ENCODE results near the gene NRM.
"Not testable (repeated sequence)": the region's sequence is repeated elsewhere in the genome, so short reads cannot be mapped to it uniquely, and the experiment has no call there.

The NRM gene, protein sequence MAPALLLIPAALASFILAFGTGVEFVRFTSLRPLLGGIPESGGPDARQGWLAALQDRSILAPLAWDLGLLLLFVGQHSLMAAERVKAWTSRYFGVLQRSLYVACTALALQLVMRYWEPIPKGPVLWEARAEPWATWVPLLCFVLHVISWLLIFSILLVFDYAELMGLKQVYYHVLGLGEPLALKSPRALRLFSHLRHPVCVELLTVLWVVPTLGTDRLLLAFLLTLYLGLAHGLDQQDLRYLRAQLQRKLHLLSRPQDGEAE

DNA sequence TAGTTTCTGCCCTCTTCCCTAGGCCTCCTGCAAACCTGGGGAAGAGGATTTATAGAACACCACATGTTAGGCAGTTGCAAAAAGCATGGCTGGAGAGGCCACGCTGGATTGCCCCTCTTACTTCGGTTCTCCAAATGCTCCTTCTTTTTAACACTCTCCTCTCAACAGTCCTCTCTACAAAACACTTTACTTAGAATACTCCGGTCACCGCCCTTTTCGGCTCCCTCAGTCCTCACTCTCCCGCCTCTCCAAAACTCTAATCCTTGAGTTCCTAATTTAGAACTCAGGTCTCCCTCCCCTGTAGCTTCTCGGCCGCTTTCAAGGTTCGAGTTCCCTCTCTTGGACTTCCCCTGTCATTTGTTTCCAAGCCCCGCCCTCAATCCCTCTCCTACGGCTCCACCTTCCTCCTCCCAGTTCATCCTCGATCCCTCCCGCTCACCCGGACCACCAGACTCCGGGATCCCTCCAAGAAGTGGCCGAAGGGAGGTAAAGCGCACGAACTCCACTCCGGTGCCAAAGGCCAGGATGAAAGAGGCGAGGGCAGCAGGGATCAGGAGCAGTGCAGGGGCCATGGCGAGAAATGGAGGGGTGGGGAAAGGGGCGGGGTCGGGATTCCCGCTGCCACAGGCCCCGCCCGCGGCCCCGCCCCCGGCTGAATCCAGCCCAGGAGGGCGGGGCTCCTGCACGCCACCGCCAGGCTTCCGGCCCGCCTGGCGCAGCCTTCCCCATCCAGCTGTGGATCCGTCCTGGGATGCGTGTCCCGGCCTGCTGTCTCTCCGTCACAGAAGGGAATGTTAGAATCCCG, at the start of gene NRM:
NRM (minus strand) TSS at position 582 of the 805 bp plus-strand sequence; CDS start at position 572, 10 bp downstream.
- peak; percentile 66 for DNase-seq

DNA sequence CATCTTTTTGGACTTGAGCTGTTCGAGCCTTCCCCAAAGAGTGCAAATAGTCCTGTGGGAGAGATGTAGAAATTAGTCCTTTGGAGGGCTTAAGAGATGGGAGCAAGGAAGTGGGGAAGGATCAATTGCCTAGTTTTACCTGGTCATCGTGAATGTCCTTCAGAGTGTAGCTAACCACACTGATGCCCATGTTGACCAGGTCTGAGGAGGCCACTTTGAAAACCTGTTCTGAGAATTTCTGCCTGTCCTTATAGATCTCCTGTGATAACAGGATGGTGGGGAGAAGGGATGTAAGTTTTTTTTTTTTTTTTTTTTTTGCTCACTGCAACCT, 49.7 kb upstream of the NRM start:
- no peak for DNase-seq

DNA sequence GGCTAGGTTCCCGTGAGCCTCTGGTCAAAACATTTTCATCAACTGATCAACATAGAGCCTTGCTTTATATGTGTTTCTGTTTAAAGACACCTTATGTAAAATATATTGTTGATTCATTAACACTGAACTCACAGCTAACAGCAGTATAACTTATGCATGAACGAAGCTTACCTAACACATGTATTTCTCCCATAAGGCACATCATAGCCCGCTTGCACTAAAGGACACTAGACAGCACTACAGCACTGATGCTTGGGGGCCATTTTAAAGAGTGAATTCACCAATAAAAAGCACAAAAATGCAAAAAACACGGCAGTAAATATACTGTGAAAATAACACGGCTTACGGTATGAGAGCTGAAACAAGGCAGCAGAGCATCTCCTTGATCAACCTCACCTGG, 47.7 kb upstream of the NRM start:
- DNase-seq, result no peak

DNA sequence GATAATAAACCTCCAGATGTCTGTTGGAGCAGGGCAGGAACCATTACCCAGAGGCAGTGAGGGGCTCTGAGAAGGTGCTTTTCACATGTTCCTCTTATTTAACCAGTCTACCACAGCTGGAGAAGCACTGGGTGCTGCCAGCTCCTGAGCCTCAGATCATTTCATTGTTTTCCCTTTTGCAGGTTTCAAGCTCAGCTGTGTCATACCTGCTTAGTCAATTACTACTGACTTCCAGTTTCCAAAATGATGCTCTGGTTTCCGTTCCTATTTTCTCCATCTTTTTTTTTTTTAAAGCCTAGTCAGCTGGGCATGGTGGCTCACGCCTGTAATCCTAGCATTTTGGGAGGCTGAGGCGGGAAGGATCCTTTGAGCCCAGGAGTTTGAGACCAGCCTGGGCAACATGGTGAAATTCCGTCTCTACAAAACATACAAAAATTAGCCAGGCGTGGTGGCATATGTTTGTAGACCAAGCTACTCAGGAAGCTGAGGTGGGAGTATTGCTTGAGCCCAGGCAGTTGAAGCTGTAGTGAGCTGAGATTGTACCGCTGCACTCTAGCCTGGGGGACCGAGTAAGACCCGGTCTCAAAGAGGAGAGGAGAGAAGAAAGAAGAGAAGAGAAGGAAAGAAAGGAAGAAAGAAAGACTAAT, 45.0 kb upstream of the NRM start:
- peak; percentile 54 for DNase-seq

DNA sequence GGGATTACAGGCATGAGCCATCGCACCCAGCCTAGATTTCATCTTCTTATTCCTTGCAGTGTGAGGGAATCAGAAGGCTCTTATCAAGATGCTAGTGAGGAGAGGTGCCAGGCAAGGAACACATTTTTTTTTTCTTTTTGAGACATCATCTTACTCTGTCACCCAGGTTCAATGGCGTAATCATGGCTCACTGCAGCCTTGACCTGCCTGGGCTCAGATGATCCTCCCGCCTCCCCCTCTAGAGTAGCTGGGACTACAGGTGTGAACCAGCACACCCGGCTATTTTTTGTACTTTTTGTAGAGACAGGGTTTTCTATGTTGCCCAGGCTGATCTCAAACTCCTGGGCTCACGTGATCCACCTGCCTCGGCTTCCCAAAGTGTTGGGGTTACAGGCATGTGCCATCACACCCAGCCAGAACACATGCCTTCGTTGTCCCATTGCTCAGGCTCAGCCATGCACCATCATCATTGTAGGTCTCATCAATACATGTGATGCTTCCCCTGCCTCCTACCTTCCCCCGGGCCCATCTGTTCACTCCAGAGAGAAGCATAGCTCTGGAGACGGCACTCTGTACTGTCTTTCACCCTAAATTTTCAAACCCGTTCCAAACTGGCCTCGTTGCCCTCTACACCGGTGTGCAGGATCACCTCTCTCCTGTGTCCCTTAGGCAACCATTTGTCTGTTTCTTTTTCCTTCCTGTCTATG, 41.6 kb upstream of the NRM start:
- no peak for DNase-seq

DNA sequence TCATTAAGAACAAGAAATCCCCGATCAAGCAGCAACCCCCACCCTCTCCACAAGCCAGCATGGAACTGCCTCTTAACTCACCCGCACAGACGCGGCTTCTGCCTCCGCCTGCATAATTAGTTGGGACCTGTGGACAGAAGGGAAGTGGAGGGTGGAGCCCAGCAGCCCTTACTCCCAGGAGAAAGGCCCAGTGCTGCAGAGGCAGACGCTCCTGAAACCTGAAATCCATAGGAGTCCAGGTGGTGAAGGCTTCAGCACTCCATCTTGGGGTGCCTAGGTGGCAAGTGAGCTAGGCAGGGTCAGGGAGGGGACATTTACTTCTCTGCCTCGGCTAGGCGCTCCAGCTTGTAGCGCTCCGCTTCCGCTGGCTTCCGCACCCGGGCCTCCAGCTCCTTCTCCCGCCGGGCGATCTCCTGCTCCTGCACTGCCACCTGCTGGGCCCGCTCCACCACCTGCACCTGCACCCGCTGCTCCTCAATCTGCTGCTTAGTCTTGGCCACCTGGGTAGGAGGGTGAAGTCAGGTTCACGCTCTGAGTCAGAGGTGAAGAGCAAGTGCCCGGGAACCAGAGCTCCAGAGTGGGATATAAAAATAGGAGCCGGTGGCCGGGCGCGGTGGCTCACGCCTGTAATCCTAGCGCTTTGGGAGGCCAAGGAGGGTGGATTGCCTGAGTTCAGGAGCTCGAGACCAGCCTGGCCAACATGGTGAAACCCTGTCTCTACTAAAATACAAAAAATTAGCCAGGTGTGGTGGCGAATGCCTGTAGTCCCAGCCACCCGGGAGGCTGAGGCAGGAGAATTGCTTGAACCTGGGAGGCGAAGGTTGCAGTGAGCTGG, 40.0 kb upstream of the NRM start:
- peak; percentile 91 for DNase-seq

DNA sequence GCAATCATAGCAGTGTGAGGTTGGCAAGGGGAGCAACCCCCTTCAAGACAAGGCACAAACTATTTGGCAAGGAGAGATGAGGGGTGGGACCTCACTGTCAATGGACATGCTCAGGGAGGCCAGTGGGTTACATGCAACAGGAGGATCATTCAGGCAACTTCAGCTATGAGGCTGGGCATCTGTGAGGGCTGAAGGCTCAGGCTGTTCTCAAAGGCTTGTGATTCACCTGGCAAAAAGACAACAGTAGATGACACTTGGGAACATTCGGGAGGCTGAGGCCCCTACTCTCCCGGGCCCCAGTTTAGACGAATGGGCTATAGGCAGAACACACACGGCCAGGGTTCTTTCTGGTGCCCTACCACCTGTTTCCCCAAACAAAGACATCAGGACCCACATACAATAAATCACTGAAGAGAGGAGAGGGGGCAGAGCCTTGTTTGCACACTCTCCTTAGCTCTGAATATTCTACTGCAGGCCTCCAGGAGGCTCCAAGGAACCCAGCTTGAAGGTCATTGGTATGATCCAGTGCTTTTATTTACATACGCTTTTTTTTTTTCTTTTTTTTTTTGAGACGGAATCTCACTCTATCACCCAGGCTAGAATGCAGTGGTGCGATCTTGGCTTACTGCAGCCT, 37.3 kb upstream of the NRM start:
- no peak for DNase-seq

DNA sequence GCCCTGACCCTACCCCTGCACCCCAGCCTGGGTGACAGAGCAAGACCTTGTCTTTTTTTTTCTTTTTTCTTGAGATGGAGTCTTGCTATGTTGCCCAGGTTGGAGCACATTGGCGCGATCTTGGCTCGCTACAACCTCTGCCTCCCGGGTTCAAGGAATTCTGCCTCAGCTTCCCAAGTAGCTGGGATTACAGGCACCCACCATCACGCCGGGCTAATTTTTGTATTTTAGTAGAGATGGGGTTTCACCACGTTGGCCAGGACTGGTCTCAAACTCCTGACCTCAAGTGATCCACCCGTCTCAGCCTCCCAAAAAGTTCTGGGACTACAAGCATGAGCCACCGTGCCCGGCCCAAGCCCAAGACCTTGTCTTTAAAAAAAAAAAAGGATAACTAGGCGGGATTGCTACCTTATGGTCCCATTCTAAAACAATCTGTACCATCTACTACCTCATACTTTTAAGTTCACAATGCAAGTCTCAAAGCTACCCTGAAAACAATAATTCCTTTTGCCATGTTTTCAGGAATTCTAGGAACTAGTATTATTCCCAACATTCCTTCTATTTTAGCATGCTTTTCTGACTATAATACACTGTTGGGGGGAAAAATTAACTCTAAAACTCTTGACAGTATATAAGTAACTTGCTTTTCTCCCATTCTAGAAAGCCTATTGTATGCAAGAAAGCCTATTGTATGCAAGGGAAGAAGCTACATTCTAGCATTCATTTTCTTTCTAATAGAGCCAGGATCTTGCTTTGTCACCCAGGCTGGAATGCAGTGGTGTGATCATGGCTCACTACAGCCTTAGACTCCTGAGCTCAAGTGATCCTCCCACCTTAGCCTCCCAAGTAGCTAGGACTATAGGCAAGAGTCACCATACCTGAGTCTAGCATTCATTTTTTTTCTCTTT, 36.0 kb upstream of the NRM start:
- DNase-seq, result no peak

DNA sequence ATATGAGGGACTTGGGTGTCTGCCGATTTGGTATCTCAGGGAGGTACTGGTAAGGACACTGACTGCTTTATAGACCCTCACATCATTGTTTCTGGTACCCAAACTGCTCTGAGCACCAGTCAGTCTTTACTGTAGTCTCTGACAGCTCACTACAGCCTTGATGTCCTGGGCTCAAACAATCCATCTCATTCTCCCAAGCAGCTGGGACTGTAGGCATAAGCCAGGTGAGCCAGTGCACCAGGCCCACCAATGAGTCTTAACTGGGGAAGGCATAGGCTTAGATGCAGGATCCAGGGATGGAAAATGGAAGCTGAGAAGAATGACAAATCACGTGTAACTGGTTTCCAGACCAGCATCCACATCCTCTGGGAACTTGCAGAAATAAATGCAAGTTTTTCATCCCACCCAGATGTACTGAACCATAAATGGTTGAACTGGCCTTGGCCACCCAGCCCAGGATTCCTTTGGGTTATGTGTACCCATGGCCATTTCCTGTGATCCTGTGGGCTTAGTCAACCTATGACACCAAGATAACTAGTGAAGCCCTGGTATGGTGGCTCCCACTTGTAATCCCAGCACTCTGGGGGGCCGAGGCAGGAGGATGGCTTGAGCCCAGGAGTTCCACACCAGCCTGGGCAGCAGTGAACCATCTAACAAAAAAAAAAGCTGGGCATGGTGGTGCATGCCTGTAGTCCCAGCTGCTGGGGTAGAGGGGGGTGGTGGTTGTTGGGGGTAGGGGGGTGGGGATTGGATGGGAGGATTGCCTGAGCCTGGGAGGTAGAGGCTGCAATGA, 35.1 kb upstream of the NRM start:
- DNase-seq, result no peak

DNA sequence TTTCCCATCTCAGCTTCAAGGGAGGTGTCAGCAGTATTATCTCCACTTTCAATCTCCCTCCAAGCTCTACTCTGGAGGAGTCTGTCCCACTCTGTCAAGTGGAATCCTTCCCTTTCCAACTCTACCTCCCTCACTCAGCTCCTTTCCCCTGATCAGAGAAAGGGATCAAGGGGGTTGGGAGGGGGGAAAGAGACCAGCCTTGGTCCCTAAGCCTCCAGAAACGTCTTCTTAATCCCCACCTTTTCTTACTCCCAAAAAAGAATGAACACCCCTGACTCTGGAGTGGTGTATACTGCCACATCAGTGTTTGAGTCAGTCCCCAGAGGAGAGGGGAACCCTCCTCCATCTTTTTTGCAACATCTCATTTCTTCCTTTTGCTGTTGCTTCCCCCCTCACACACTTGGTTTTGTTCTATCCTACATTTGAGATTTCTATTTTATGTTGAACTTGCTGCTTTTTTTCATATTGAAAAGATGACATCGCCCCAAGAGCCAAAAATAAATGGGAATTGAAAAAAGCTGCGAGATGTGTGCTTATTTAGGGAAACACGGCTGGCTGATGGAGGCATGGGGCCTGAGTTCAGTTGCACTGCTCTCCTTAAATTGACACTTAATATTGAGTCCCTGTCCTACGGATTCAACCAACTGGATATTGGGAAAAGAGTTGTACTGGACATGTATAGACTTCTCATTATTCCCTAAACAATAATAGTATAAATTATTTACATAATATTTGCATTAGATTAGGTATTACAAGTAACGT, 34.3 kb upstream of the NRM start:
- DNase-seq, result no peak

DNA sequence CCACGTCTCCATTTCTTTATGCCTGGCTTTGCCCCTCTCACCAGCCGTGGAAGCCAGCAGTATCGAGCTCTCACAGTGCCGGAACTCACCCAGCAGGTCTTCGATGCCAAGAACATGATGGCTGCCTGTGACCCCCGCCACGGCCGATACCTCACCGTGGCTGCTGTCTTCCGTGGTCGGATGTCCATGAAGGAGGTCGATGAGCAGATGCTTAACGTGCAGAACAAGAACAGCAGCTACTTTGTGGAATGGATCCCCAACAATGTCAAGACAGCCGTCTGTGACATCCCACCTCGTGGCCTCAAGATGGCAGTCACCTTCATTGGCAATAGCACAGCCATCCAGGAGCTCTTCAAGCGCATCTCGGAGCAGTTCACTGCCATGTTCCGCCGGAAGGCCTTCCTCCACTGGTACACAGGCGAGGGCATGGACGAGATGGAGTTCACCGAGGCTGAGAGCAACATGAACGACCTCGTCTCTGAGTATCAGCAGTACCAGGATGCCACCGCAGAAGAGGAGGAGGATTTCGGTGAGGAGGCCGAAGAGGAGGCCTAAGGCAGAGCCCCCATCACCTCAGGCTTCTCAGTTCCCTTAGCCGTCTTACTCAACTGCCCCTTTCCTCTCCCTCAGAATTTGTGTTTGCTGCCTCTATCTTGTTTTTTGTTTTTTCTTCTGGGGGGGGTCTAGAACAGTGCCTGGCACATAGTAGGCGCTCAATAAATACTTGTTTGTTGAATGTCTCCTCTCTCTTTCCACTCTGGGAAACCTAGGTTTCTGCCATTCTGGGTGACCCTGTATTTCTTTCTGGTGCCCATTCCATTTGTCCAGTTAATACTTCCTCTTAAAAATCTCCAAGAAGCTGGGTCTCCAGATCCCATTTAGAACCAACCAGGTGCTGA, 33.3 kb upstream of the NRM start:
- not testable (repeated sequence) for DNase-seq

DNA sequence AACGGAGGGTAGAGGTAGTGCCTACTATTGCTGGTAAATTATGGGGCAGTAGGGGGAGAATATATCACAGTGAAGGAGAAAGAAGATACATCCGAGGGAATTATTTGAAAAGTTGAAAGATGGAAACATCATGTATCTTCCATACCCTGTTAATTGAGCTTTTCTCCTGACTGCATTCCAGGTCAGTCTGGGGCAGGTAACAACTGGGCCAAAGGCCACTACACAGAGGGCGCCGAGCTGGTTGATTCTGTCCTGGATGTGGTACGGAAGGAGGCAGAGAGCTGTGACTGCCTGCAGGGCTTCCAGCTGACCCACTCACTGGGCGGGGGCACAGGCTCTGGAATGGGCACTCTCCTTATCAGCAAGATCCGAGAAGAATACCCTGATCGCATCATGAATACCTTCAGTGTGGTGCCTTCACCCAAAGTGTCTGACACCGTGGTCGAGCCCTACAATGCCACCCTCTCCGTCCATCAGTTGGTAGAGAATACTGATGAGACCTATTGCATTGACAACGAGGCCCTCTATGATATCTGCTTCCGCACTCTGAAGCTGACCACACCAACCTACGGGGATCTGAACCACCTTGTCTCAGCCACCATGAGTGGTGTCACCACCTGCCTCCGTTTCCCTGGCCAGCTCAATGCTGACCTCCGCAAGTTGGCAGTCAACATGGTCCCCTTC, 32.5 kb upstream of the NRM start:
- DNase-seq, result not testable (repeated sequence)

DNA sequence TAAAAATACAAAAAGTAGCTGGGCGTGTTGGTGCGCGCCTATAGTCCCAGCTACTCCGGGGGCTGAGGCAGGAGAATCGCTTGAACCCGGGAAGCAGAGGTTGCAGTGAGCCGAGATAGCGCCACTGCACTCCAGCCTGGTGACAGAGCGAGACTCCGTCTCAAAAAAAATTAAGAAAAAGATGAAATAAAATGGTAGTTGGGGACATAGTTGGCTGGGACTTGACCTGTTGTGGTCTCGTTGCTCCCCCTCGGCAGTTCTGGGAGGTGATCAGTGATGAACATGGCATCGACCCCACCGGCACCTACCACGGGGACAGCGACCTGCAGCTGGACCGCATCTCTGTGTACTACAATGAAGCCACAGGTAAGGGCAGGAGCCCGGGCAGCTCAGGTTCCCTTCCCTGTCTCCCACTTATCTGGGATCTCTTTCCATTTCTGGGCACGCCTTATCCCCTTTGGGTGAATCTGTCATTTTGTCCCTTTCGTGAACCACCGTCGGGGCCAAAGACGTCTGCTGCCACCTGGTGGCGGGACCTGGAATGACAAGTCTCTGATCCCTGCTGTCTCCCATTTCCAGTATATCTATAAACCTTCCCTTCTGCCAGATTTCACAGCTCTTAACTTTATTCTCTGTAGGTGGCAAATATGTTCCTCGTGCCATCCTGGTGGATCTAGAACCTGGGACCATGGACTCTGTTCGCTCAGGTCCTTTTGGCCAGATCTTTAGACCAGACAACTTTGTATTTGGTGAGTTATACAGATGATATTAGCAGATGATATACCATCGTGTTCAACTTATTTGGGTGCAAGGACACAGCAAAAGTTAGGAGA, 31.7 kb upstream of the NRM start:
- DNase-seq, result peak; percentile 81

DNA sequence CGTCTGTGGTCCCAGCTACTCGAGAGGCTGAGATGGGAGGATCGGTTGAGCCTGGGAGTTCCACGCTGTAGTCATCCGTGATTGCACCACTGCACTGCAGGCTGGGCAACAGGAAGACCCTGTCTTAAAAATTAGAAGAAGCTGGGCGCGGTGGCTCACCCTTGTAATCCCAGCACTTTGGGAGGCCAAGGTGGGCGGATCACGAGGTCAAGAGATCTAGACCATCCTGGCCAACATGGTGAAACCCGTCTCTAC, 31.2 kb upstream of the NRM start:
- not testable (repeated sequence) for DNase-seq

DNA sequence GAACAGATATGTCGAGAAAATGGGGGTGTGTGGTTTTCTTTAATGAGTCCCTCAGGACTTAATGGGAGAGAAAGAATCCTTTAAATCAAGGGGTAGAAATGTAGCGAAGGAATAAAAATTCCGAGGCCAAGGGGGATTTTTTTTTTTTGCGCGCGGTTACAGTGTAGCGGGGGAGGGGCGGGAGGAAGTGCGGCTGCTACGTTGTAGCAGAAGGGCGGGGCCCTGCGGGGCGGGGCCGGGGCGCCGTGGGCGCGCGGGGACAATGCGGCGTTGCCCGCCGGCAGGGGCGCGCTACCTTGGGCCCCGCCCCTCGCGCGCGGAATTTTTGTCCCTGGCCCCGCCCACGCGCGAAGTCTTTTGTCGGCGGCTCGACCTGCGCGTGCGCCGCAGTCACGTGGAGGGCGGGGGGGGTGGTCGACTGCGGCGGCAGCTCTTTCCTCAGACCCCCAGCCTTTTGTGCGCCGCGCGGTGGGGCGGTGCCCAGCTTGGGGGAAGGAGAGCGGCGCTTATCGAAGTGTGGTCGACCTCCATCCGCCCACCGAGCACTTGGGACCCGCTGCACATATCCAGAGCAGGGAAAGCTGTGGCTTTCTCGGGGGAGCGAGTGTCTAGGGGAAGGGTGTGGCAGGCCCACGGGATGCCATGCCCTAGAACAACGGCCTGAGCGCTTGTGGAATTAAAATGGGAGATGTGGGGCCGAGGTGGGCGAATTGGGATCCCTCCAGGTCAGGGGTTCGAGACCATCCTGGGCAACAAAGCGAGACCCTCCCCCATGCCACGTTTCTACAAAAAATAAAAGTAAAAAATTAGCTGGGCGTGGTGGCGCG, 30.6 kb upstream of the NRM start:
- peak; percentile 94 for DNase-seq

DNA sequence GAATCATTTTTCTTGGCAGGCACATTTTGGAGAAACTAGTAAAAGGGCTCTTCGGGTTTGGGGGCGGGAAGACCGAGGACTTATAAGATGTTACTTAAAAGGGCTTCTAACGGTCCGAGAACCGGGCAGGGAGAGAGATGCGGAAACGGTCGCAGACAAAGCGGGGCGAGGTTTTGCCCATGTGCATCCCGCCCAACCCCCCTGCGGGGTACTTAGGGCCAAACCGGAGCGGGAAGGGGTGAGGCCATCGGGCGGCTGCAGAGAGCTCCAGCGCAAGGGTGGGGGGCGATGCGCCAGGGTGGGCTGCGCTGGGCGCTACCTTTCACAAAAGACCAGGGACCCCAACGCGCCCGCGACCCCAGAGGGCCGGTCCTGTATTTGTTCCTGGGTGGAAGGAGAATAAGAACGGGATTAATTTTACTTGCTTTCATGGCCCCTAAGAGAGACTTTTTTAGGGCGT, 30.0 kb upstream of the NRM start:
- DNase-seq, result peak; percentile 77

Measured in stimulated activated CD4-positive, alpha-beta T cell treated with anti-CD3 and anti-CD28 coated beads, Interleukin-1b, Interleukin-23, amount 100 ng/mL, for 48 hours (primary cell).